Astrocyte (in vitro differentiated cells and primary cell): Measurements from ENCODE around the gene TYRP1.

ENCODE experiments used
- EZH2 ChIP-seq: IDR thresholded peaks from 2 replicates; pipeline ENCODE4 v1.6.1; 2012; ENCODE audit warnings: mild to moderate bottlenecking, low read length, inconsistent platforms; ENCODE audit not compliant: insufficient read depth
- TF ChIP-seq, protein P1 (sequence below): IDR thresholded peaks from 2 replicates; pipeline ENCODE4 v1.5.1; 2011; ENCODE audit warnings: low read depth, mild to moderate bottlenecking, inconsistent platforms, low read length, moderate library complexity; ENCODE audit not compliant: insufficient read depth

DNA sequence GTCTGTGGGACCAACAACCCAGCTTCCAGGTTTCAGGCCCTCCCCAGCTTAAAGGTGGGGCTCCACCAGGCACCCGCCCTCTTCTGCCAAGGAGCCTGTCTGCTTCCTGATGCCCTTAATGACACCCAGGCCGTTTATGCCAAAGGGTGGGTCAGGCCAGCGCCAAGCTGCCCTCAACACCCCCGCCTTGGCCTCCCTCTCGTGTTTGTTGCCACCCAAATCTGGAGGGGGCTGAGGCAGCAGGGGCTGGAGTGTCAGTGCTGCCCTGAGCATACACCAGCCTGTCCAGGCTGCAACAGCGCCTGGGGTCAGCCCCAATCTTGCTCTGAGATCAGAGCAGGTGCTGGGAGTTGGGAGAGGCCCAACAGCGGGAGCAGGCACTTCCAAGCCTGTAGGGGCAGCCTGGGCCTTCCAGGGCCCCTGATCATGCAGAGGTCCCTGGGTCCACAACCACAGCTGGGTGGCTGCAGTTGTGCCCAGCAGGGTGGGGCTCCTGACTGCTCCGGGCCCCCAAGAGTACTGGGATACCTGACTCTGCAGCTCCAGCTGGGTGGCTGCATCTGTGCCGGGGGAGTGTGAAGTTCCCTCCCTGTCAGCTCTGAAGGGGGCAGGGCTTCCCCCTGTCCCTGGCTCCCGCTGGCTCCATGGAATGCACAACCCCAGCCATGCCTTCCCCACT is 34.5 kb upstream of the TYRP1 start:
- no peak for TF ChIP-seq EZH2
- TF ChIP-seq, protein P1, sequence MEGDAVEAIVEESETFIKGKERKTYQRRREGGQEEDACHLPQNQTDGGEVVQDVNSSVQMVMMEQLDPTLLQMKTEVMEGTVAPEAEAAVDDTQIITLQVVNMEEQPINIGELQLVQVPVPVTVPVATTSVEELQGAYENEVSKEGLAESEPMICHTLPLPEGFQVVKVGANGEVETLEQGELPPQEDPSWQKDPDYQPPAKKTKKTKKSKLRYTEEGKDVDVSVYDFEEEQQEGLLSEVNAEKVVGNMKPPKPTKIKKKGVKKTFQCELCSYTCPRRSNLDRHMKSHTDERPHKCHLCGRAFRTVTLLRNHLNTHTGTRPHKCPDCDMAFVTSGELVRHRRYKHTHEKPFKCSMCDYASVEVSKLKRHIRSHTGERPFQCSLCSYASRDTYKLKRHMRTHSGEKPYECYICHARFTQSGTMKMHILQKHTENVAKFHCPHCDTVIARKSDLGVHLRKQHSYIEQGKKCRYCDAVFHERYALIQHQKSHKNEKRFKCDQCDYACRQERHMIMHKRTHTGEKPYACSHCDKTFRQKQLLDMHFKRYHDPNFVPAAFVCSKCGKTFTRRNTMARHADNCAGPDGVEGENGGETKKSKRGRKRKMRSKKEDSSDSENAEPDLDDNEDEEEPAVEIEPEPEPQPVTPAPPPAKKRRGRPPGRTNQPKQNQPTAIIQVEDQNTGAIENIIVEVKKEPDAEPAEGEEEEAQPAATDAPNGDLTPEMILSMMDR, result no peak
